Renal cortical epithelial cell (primary cell): ENCODE measurements around the gene TRMT10A. TPM values are rescaled to one million over a fixed set of nuclear protein-coding genes. Genes with fewer than 3 reads are reported as not detected.
"Not testable (repeated sequence)": the region's sequence is repeated elsewhere in the genome, so short reads cannot be mapped to it uniquely, and the experiment has no call there.

ENCODE experiments used
- DNase-seq: peaks from one replicate; pipeline ENCODE4 v3.0.0-alpha.2; 2011; ENCODE audit warnings: low read depth
- total RNA-seq: library from RNA; depleted of rRNA; stranded (reverse); fragments of >200 nt; gene quantifications from 2 replicates; pipeline ENCODE4 v1.2.3, GENCODE V29; 2014

TRMT10A gene
- total RNA-seq, 1 donor from 2014 or later, result 12.5 TPM

GRCh38 chr4:99552872-99553271 is 11.0 kb downstream of the TRMT10A start:
- no peak for DNase-seq

GRCh38 chr4:99540277-99540939 is 23.4 kb downstream of the TRMT10A start:
- peak; percentile 86 for DNase-seq

DNA sequence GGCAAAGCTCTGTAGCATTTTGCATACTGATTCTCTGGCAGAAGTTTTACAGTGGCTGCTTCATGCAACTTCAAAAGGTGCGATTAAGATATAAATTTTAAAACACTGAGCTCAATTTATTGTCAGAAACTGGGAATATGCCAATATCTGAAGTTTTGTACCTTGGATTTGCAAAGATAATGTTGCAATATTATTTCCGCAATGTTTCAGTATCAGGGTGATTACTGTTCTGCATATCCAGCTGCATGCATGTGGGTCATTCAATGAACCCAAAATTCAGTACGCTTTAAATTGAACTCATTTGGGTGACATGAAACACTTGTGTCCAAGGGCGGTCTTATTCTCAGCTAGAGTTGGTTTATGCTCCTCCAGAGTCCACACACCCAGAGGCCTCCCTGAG is 26.2 kb downstream of the TRMT10A start:
- DNase-seq, result no peak

DNA sequence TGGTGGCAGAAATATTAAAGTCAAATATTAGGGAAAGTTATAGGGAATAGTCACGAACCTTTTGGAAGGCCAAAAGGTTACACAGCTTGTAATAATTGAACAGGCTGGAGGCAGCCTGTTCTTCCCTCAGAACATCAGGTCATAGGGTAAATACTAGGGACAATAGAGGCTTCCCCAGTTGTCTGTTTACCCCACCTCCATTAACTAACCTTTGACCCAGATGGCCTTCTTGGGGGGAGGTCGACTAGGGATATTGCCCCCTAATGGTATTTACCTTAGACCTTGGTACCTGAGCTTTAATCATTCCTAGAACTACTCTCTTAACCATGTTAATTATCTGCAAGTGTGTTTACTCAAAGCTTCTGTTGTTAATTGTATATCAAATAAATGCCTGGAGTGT is 27.0 kb downstream of the TRMT10A start:
- DNase-seq, result no peak

- no peak for DNase-seq
These were observed 27.6 kb downstream of the TRMT10A start for GRCh38 chr4:99536271-99536670.

DNA sequence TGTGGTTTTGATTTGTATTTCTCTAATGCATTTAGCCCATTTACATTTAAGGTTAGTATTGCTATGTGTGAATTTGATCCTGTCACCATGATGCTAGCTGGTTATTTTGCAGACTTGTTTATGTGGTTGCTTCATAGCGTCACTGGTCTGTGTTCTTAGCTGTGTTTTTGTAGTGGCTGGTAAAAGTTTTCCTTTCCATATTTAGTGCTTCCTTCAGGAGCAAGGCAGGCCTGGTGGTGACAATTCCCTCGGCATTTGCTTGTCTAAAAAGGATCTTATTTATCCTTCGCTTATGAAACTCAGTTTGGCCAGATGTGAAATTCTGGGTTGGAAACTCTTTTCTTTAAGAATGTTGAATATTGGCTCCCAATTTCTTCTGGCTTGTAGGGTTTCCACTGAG is 29.1 kb downstream of the TRMT10A start:
- not testable (repeated sequence) for DNase-seq

GRCh38 chr4:99529956-99530355 is 33.9 kb downstream of the TRMT10A start:
- no peak for DNase-seq

- DNase-seq, result no peak
These were observed 34.6 kb downstream of the TRMT10A start for GRCh38 chr4:99529228-99529627.

DNA sequence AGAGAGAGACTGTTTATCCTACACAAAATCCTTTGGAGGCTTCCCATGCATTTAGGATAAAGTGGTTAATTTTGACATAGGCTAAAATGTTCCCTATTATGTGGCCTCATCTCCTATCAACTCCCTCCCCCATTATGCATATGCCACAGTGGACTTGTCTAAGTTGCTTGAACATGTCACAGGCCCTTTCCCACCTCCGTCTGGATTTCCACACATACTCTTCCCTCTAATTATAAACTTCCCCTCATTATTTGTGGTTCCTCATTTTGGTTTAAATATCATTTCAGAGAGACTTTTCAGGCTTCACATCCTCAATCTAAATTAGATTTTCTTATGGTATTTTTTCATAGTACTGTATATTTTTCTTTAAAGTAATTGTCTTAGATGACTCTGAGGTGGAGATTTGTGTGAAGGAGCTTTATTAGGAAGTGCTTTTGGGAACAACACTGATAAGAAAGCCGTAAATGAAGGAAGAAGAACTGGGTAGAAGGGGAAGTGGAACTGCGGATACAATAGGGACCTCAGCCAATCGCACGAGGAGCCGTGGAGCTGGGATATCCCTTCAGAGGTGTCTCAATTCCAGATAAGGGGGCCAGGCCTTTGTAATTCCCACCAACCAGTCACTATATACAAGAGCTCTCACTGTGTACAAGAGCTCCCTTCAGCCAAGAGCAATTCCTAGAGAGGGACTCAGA is 45.1 kb downstream of the TRMT10A start:
- no peak for DNase-seq

DNA sequence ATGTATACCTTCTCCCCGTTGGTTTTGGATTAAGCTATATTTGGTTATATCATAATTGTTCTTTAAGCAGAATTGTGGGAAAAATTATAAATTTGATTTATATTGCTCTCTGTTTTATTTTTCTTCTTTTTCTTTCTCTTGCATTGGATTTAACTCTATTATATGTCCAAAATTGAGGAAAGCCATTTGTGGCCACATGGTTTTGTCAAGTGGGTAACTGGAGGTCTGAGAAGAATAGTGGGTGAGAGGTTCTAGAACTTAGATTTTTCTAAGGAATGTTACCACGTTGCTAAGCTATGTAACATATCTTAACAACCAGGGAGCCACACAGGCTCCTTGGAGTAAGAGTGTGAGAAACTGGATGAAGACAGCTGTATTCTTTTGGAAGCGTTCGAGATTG is 53.1 kb downstream of the TRMT10A start, which contains the start of gene C4orf17:
TSS of gene C4orf17 (plus strand) at position 301 of the 400 bp plus-strand sequence. CDS start 2,061 bp downstream, outside the sequence.
- no peak for DNase-seq

- peak; percentile 47 for DNase-seq
These were observed 56.1 kb downstream of the TRMT10A start for GRCh38 chr4:99507762-99508161.

GRCh38 chr4:99507349-99507748 is 56.5 kb downstream of the TRMT10A start:
- DNase-seq, result no peak

DNA sequence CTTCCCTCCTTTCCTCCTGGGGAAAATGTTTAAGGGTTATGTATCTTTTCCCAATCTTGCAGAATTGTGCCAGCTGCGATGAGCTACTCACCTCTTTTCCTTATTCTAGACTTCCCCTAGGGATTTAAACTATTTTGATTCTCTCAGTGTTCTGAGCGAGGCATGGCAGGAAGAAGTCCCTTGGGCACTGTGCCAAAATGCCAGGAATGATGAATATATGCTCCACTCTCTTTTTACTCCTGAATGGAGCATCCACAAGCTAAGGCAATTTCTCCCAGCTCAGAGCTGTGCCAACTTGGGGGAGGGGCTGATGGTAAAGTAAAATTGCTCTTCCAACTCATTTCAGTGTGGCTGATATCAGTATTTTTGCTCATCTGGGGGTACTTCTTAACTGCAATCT is 57.1 kb downstream of the TRMT10A start:
- no peak for DNase-seq

GRCh38 chr4:99504804-99505502 is 58.9 kb downstream of the TRMT10A start:
- DNase-seq, result no peak

Other genes with a start within 250 kb of the TRMT10A start
- not detected in 2 replicates for gene ADH1B, start 242.6 kb downstream of the TRMT10A start, total RNA-seq
- 0.35 TPM in 1 of 2 replicates, not detected in the other for gene ADH1C, start 211.3 kb downstream of the TRMT10A start, total RNA-seq
- not detected in 2 replicates for gene ADH7, start 128.7 kb downstream of the TRMT10A start, total RNA-seq
- not detected in 2 replicates for gene C4orf17, start 53.0 kb downstream of the TRMT10A start, total RNA-seq
- 0.17 TPM in 1 of 2 replicates, not detected in the other for gene MTTP, start 10.8 kb upstream of the TRMT10A start, total RNA-seq
- gene C4orf54, start 93.8 kb upstream of the TRMT10A start, total RNA-seq, result 0.05 TPM in 1 of 2 replicates, not detected in the other